DLD1 (cell line): ENCODE data around the gene HLA-DQA1.
"Not testable (repeated sequence)": the region's sequence is repeated elsewhere in the genome, so short reads cannot be mapped to it uniquely, and the experiment has no call there.

ENCODE experiments used
- in situ Hi-C: cut with HindIII; loops from 2 replicates; pipeline ENCODE4 v1.10.0; 2017; ENCODE audit warnings: low sequenced_read_pairs

The HLA-DQA1 gene

DNA sequence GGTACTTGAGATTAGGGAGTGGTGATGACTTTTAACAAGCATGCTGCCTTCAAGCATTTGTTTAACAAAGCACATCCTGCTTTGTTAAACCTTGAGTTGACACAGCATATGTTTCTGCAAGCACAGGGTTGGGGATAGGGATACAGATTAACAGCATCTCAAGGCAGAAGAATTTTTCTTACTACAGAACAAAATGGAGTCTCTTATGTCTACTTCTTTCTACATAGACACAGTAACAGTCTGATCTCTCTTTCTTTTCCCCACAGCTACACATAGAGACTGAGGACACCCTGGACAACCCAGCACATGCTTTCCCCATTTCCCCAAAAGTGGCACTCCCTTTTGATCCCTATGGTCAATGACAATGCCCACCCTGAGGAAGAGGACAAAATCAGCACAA is 20.6 kb downstream of the HLA-DQA1 start:
- in situ Hi-C loops: not testable (repeated sequence)

DNA sequence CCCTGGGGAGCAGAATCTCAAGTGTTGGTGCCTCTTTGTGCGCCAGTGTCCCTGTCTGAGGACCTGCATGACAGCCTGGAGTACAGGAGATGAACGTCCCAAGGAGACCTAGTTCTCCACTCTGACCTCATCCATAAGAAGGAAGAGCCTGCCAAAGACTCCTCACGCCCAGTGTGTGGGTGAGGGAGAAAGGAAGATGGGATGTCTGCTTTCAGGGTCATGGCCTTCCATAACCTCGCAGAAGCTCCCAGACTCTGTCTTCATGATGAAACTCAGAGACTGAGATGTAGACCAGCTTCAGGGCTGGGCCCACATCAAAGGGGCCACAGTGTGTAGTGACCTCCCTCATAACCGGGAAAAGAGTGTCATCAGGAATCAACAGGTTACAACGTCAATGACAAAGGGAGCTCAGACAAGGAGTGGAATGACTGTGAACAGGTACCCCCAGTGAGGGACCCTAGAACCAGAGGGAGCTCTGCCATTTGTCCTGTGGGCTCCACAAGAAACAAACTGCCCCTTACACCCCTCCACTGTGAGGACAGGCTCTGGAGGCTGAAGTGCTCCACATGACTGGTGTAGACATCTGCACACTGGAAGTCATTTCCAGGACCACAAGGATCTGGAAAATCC is 21.2 kb downstream of the HLA-DQA1 start:
- in situ Hi-C loops: no loop called here

DNA sequence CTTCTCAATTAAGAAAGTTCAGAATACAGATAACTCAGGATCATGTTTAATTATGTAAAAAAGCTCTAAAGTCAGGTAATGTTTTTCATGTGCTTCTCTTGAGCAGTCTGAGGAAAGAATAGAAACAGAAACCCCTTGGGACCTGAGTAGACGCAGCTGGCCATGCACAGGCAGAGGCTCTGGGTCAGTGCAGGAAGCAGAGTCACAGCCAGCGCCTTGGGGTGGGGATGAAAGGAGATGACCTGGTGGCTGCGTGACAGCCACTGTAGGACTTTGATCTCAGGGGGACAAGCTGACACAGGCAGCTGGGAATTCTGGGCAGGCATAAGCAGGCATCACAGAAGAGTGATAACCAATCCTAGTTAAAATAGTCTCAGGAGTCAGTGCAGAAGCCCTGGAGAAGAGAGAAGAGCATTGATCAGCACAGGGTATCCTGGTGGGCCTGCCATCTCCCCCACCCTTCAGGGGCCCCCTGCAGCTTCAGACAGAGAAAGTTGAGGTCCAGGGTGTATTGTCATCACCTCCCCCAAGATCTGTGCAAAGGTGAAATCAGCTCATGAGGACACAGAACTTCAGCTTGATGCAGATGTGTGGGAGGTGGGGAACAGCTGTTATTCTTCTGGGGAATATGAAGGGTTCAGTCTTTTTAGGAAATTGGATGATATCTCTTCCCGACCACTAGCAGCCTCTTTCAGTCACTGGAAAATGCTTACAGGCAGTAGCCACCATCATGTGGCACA is 22.8 kb downstream of the HLA-DQA1 start:
- in situ Hi-C loops: loop anchor here (10.0 kb wide), 1 partner anchor 105 kb away; the partner anchor contains the start of gene HLA-DQB2

DNA sequence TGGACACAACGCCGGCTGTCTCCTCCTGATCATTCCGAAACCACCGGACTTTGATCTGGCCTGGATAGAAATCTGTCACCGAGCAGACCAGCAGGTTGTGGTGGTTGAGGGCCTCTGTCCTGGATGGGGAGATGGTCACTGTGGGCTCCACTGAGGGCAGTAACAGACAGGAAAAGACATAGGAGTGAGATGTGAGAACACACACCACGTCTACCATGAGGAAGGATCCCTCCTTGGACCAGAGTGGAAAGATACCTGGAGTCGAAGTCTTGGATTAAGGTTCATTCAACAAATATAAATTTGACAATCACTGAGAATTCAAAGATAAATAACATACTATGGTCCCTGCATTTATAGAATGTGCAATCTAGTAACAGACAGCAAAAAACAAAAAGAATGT is 24.9 kb downstream of the HLA-DQA1 start:
- in situ Hi-C loops: loop anchor here (10.0 kb wide), 1 partner anchor 103 kb away; the partner anchor contains the start of gene HLA-DQB2

DNA sequence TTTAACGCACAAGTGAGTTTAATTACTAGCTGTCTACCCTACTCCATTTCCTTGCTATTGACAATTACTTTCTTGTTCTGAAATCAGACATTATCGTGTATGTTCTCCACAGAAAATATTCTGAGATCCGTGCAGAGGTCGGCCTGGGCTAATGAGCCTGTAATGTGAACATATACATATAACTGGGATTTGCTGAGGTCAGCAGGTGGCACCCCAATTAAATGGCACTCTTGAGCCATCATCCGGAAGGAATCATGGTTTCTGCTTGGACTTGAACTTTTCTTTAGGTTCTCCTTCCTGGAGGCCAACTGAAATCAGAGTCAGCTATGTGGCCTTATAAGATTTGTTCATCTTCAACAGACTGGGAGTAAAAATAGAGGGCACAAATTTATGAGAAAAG is 25.6 kb downstream of the HLA-DQA1 start:
- in situ Hi-C loops: loop anchor here (10.0 kb wide), 1 partner anchor 102 kb away; the partner anchor contains the start of gene HLA-DQB2

DNA sequence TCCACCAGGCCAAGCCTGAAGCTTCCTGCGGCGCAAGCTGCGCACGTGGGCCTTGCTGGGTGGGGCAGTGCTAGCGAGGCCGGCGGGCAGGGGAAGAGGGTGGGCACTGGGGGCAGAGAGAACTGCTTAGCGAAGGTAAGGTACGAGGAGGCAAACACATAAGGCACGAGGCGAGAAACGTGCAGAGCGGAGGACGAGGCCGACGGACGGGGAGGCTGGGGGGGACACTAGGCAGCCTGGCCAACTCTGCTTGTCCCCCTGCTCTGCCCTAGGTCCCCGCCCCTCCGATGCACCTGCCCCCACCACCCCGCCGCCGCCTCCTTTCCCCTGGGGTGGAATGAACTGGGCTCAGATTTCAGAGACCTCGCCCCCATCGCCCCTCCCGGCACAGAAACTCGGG is 27.1 kb downstream of the HLA-DQA1 start:
- in situ Hi-C loops: loop anchor here (10.0 kb wide), 1 partner anchor 100 kb away; the partner anchor contains the start of gene HLA-DQB2

DNA sequence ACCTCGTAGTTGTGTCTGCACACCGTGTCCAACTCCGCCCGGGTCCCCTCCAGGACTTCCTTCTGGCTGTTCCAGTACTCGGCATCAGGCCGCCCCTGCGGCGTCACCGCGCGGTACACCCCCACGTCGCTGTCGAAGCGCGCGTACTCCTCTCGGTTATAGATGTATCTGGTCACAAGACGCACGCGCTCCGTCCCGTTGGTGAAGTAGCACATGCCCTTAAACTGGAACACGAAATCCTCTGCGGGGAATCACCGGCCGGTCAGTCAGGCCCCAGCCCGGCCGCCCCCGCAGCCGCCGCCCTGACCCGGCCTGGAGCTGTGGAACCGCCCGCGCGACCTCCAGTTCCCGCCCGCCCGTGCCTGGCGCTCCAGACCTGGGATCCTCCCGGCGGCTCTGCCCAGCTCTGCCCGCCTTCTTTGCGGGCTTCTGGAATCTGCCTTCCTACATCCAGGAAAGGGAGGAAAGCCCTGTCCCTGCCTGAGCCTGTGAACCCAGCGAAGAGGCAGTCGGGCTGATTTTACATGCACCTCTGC is 27.7 kb downstream of the HLA-DQA1 start:
- in situ Hi-C loops: loop anchor here (10.0 kb wide), 1 partner anchor 100 kb away; the partner anchor contains the start of gene HLA-DQB2

DNA sequence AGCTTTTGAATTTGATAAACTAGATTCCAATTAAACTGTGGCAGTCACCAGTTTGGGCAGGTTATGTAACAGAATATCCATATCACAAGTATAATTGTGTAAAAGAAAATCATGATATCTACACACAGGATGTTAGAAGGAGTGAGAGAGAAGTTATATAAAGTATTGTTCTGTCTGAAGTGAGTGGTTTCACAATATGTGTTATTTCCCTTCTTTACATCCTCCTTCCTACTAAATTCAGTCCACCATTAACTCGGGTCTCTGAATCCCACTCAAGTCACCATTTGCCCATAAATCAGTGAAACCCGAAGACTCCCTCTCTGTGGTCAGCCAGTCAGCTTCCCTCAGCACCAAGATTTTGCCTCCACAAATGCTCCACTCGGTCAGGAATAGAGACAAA is 28.5 kb downstream of the HLA-DQA1 start:
- in situ Hi-C loops: loop anchor here (10.0 kb wide), 1 partner anchor 99 kb away; the partner anchor contains the start of gene HLA-DQB2

DNA sequence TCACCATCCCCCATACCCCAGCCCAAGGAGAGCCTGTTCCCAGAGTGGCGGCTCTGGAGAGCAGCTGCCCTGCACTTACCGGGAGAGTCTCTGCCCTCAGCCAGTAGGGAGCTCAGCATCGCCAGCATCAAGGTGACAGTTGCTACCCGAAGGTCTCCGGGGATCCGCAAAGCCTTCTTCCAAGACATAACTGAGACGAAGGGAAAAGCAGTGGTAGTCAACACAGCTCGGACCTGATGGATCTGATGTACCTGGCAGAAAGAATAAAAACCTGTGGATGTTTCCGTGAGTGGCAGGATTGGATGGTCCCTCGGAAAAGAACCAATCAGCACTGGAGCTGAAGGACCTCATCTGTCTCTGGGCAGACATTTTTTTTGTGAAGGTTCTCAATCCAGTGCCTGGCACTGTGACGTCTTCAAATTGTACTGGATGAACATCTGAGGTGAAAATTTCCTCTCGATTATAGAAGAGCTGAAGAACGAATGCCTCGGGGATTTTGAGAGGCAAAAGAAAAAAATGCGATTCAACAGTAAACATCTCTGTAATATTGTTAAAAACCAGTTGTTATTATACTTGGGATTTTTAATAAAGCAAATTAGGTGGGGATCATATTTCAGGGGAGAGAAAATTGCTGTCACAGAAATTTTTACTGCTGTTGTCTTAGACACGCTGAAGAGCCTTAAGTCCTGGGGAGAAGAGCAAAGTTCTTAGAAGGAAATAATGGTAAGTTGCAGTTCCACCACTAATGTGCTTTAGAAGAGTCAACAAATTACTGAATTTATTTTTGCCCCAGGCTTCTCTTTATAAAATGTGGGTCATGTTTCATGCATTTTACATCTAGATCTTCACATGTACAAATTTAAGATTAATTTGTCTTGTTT is 29.5 kb downstream of the HLA-DQA1 start, which contains the start of gene HLA-DQB1:
Gene HLA-DQB1 (minus strand): TSS at position 238 of the 881 bp plus-strand sequence. CDS start 50 bp downstream, at position 188.
- in situ Hi-C loops: loop anchor here (10.0 kb wide), 1 partner anchor 98 kb away; the partner anchor contains the start of gene HLA-DQB2

DNA sequence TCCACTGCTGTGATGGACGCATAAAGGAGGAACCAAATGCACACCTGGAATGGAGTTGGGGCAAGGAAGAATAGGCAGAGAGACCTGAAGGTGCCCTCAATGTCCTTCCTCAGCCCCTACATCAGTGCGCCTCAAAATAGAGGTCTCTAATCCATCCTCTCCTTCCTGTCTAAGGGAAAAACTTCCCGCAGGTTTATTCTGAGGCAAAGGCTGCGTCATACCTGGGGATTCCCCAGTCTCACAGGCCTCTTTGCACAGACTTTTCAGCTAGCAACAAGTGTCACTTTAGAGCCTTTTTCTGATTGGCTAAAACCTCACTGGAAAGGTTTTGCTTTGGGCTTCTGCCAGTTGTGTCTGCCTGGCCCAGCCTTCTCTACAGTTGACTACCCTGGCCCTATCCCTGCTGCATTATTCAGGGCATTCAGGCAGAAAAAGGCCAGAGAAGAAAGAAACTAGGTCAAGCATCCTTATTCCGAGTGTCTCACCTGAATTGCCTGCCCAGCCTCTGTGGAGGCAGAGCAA is 31.1 kb downstream of the HLA-DQA1 start:
- in situ Hi-C loops: loop anchor here (10.0 kb wide), 1 partner anchor 97 kb away; the partner anchor contains the start of gene HLA-DQB2

DNA sequence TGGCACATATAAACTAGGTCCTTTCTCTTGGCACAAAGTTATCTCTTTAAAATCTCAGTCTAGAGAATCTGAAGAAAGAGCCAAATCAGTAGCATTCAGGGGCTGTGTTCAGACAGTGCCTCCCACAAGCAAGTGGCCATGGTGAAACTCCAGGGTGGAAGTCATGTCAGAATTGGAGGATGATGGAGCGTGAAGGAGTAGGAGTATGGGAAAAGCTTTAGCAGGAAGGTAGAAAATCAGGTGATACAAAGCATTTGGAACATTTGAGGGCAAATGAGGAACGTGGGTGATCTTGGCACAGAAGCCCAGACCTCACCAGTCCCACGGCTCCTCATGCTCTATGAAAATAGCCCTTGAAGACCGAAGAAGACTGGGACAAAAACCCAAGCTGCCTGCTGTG is 32.0 kb downstream of the HLA-DQA1 start:
- in situ Hi-C loops: loop anchor here (10.0 kb wide), 1 partner anchor 96 kb away; the partner anchor contains the start of gene HLA-DQB2

DNA sequence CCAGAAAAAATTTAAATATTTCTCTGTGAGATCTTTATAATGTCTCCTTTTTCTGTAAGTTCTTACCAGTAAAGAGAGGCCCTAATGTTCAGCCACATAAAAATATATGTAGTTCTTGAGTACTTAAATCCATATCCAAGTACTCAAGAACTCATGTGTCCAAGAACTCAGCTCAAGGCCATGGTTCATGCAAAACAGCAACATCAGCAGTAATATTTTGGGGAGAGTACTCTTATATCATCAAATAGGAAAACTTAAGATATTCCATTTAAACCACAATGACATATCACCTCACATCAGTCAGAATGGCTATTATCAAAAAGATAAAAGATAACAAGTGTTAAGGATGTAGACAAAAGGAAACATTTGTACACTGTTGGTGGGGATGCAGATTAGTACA is 32.7 kb downstream of the HLA-DQA1 start:
- in situ Hi-C loops: loop anchor here (10.0 kb wide), 1 partner anchor 95 kb away; the partner anchor contains the start of gene HLA-DQB2

DNA sequence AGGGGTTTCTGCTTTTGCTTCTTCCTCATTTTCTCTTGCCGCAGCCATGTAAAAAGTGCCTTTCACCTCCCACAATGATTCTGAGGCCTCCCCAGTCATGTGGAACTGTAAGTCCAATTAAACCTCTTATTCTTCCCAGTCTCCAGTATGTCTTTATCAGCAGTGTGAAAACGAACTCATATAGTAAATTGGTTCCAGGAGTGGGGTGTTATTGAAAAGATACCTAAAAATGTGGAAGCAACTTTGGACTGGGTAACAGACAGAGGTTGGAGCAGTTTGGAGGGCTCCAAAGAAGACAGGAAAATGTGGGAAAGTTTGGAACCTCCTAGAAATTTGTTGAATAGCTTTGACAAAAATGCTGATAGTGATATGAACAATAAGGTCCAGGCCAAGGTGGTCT is 34.7 kb downstream of the HLA-DQA1 start:
- in situ Hi-C loops: not testable (repeated sequence)

DNA sequence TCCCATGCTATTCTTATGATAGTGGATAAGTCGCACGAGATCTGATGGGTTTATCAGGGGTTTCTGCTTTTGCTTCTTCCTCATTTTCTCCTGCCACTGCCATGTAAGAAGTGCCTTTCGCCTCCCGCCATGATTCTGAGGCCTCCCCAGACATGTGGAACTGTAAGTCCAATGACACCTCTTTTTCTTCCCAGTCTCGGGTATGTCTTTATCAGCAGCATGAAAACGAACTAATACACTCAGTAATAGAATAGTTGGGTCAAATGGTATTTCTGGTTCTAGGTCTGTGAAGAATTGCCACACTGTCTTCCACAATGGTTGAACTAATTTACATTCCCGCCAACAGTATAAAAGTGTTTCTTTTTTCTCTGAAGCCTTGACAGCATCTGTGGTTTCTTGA is 36.9 kb downstream of the HLA-DQA1 start:
- in situ Hi-C loops: not testable (repeated sequence)

DNA sequence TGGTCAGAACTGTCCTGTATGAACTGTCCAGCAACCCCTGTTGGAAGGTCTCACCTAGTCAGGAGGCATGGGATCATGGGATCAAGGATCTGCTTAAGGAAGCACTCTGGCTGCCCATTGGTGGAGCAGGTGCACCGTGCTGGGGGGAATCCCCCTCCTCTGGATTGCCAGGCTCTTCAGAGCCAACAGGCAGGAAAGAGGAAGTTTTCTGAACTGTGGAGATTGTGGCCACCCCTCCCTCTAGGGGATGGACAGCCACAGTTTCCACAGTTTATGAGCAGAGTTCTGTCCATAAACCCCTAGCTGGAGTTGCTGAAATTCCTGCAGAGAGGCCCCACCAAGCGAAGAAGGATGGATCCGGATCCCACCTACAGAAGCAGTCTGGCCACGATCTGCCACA is 42.3 kb downstream of the HLA-DQA1 start:
- in situ Hi-C loops: no loop called here

DNA sequence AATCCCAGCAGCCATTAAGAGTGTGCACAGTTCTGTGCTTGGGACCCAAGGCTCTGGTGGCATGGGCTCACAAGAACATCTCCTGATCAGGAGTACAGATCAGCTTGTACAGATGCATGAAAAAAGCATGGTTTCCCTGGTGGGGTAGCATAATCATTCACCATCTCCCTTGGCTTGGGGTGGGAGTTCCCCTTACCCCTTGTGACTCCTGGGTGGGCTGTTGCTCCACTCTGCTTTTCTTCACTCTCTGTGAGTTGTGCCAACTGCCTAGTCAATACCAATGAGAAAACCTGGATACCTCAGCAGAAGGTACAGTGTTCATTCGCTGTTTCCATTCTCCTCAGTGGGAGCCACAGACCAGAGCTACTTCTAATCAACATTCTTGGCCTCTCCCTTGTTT is 42.8 kb downstream of the HLA-DQA1 start:
- in situ Hi-C loops: no loop called here

DNA sequence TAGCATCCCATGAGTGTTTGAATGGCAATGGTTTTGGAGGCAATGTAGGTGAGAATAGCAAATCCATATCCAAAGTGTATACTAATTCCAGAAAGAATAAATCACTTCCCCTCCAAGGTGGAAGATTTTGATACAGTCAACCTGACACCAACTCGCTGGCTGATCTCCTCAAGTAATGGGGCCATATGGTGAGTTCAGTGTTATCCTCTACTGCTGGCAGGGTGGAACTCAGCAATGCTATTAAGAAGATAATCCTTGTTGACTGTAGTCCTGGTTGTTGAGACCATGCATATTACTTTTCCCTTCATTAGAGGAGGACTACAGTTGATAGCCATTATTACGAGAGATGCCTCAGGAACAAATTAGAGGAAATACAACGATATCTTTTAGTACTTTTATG is 47.0 kb downstream of the HLA-DQA1 start:
- in situ Hi-C loops: no loop called here

DNA sequence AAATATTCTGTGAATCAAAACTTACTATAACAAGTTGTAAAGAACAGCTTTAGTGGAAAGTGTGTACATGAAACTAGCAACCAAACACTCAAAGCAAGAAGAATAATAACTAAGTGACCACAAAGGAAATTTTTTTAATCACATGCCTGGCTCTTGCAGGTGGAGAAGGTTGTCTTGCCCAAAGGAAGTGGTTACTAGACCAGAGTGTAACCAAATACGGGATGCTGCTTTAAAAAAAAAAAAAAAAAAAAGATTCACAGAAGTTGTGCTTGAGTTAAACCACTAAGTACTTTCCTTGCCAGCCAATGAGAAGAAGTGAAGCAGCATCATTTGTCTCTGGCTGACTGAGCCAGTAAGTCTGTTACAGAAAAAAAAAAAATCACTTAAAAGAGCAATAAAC is 48.4 kb downstream of the HLA-DQA1 start:
- in situ Hi-C loops: no loop called here

DNA sequence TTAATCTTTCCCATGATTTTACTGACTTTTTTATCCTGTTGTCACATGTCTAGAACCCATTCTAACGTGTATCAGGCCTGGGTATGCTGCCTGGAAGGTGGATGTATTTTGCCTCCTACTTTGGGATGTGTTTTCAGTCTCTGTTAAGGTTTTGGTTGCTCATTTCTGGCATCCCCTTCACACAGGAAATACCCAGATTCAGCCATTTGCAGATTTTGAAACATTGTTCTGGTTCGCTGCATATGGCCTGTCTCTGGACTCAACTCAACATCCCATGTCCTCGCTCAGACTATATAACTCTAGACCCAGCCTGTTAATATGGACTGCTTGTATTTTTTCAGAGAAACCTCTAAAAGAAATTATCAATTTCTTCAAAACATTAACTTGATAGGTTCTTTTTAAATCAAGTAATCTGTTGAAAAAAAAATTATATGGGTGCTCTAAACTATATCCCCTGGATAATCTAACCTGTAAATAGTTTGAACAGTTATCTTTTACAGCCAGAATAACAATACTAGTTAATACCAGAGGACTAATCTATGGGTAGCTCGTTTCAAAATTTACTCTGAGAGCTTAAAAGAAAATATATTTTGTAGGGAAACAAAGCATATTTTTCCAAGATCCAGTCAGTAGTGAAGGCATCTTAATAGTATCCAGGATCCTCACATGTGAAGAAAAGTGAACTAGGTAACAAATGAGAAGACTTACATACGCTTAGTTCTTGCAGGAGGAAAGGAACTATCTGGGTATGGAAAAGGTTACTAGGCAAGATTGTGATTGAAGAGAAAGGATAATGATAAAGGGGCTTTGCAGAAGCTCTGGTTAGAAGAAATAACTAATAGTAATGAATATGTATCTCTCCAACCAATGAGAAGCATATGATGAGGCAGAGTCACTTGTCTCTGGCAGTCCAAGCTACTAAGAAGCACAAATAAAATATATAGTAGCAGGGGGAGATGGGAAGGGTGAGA is 52.6 kb downstream of the HLA-DQA1 start:
- in situ Hi-C loops: no loop called here
